Fibroblast of lung (primary cell): ENCODE results near the gene CHRND. TPM values are rescaled to one million over a fixed set of nuclear protein-coding genes. Genes with fewer than 3 reads are reported as not detected.

Experiments used
- DNase-seq, 2 donors: peaks; one replicate each; pipeline versions ENCODE4 v3.0.0 to v3.0.0-alpha.2; 2010; ENCODE audit warnings: low read depth in 2 of 2
- H2AFZ ChIP-seq: 2 replicates; pipeline ENCODE4 v1.5.1; 2012; ENCODE audit warnings: low read length, control low read depth, inconsistent platforms
- H3K27ac ChIP-seq: 2 replicates; pipeline ENCODE4 v1.5.1; 2011; ENCODE audit warnings: low read length, control low read depth; ENCODE audit not compliant: insufficient read depth
- H3K27me3 ChIP-seq: 2 replicates; pipeline ENCODE4 v1.5.1; 2011; ENCODE audit warnings: mild to moderate bottlenecking, low read length; ENCODE audit not compliant: control insufficient read depth, insufficient read depth
- H3K36me3 ChIP-seq: 2 replicates; pipeline ENCODE4 v1.5.1; 2011; ENCODE audit warnings: low read length; ENCODE audit not compliant: control insufficient read depth, insufficient read depth
- H3K4me1 ChIP-seq: 2 replicates; pipeline ENCODE4 v1.5.1; 2011; ENCODE audit warnings: low read length; ENCODE audit not compliant: control insufficient read depth, insufficient read depth; ENCODE audit errors: extremely low read depth
- H3K4me2 ChIP-seq: 2 replicates; pipeline ENCODE4 v1.5.1; 2011; ENCODE audit warnings: low read length, control low read depth; ENCODE audit not compliant: insufficient read depth; ENCODE audit errors: extremely low read depth
- H3K4me3 ChIP-seq, 4 experiments: fragments of 200-600 bp in 1 of 4; sonication (generic) in 1 of 4; replicated peaks in 1 of 4; 2 replicates each; pipeline ENCODE4 v1.5.1; 2011 to 2016; ENCODE audit warnings: low read length in 4 of 4, low read depth in 3 of 4, mild to moderate bottlenecking in 3 of 4, control low read depth in 2 of 4, inconsistent platforms in 1 of 4, mixed read lengths in 1 of 4; ENCODE audit not compliant: insufficient read depth in 1 of 4; ENCODE audit errors: control extremely low read depth in 1 of 4
- H3K79me2 ChIP-seq: 2 replicates; pipeline ENCODE4 v1.5.1; 2012; ENCODE audit warnings: mild to moderate bottlenecking, low read length, inconsistent platforms; ENCODE audit not compliant: control insufficient read depth, insufficient read depth
- H3K9ac ChIP-seq: 2 replicates; pipeline ENCODE4 v1.5.1; 2011; ENCODE audit warnings: mild to moderate bottlenecking, low read length, control low read depth; ENCODE audit not compliant: insufficient read depth
- H3K9me3 ChIP-seq: 2 replicates; pipeline ENCODE4 v1.5.1; 2012; ENCODE audit warnings: low read depth, low read length; ENCODE audit not compliant: control insufficient read depth, insufficient read depth
- H4K20me1 ChIP-seq: 2 replicates; pipeline ENCODE4 v1.5.1; 2011; ENCODE audit warnings: low read length; ENCODE audit not compliant: control insufficient read depth, insufficient read depth; ENCODE audit errors: extremely low read depth
- CTCF ChIP-seq, 2 donors: IDR thresholded peaks in 1 of 2; conservative IDR thresholded peaks in 1 of 2; 1 replicate in 1 of 2; 2 replicates in 1 of 2; pipeline ENCODE4 v1.5.1; 2011 to 2012; ENCODE audit warnings: low read length in 2 of 2, control low read depth in 1 of 2, inconsistent platforms in 1 of 2, low read depth in 1 of 2, mild to moderate bottlenecking in 1 of 2
- EZH2 ChIP-seq: IDR thresholded peaks from 2 replicates; pipeline ENCODE4 v1.5.1; 2012; ENCODE audit warnings: low read length, control low read depth, mild to moderate bottlenecking; ENCODE audit errors: missing control alignments
- polyA plus RNA-seq, 2 donors: library from polyadenylated mRNA; depleted of rRNA in 1 of 2; stranded (reverse) in 1 of 2; unstranded in 1 of 2; fragments of >200 nt; gene quantifications; 2 replicates each; pipeline ENCODE4 v1.2.1, GENCODE V29; 2011 to 2012; ENCODE audit warnings: missing spikeins in 1 of 2
- total RNA-seq: library from RNA; depleted of rRNA; stranded (reverse); fragments of >200 nt; gene quantifications from 2 replicates; pipeline ENCODE4 v1.2.1, GENCODE V29; 2014

CHRND gene
- total and polyA plus RNA-seq, 2 donors (not counting 1 experiment from before 2014, with no cell fraction given) = not detected

- Histone ChIP-seq H4K20me1 (no peaks in the 10 kb centered on the region), H3K79me2 (peaks cover 54% of the 10 kb centered on the region), H2AFZ (peak overlapping the region; percentile 39)
Measured at GRCh38 chr2:232551250-232551638, 25.3 kb downstream of the CHRND start.

GRCh38 chr2:232551776-232552175 is 25.8 kb downstream of the CHRND start:
- H4K20me1 ChIP-seq = no peaks in the 10 kb centered on the region
- no peak for DNase-seq
- H3K79me2 ChIP-seq = peaks cover 58% of the 10 kb centered on the region
- H3K4me2 ChIP-seq = peak overlapping the region; percentile 95
- H3K36me3 ChIP-seq = no peaks in the 10 kb centered on the region
- H3K9me3 ChIP-seq = no peaks in the 10 kb centered on the region
- no peak for TF ChIP-seq CTCF (conservative IDR thresholded peaks at IDR 0.05 in 1 of 2, IDR thresholded peaks at IDR 0.05 in 1 of 2; ENCODE audit: low read depth in 1 of 2, low read length in 2 of 2)
- no peak for TF ChIP-seq EZH2
- peak overlapping the region; percentile 77 to 95 (median 90) for H3K4me3 ChIP-seq
- H3K27me3 ChIP-seq = no peaks in the 10 kb centered on the region
- no peaks in the 10 kb centered on the region for H3K4me1 ChIP-seq
- no peak overlapping the region for H3K9ac ChIP-seq
- H3K27ac ChIP-seq = peak overlapping the region; percentile 97
- no peak overlapping the region for H2AFZ ChIP-seq

More at GRCh38 chr2:232551250-232551638, 25.3 kb downstream of the CHRND start:
- no peak for DNase-seq
- Histone ChIP-seq H3K4me2 (peak overlapping the region; percentile 95), H3K27me3 (no peaks in the 10 kb centered on the region), H3K27ac (peak overlapping the region; percentile 97), H3K36me3 (no peaks in the 10 kb centered on the region), H3K9me3 (no peaks in the 10 kb centered on the region), H3K9ac (peak overlapping the region; percentile 99), H3K4me3 (peak overlapping the region; percentile 77 to 95 (median 90)), H3K4me1 (no peaks in the 10 kb centered on the region)
- TF ChIP-seq CTCF (conservative IDR thresholded peaks at IDR 0.05 in 1 of 2, IDR thresholded peaks at IDR 0.05 in 1 of 2; ENCODE audit: low read depth in 1 of 2, low read length in 2 of 2) (no peak), EZH2 (no peak)

- TF ChIP-seq CTCF (conservative IDR thresholded peaks at IDR 0.05 in 1 of 2, IDR thresholded peaks at IDR 0.05 in 1 of 2; ENCODE audit: low read depth in 1 of 2, low read length in 2 of 2) (no peak), EZH2 (no peak)
- peaks cover 9% of the 10 kb centered on the region for H3K36me3 ChIP-seq
Measured at GRCh38 chr2:232556426-232556825, 30.5 kb downstream of the CHRND start.

More at GRCh38 chr2:232556426-232556825, 30.5 kb downstream of the CHRND start:
- Histone ChIP-seq H3K9ac (no peak overlapping the region), H3K27ac (no peak overlapping the region), H3K4me2 (no peak overlapping the region), H3K4me1 (no peaks in the 10 kb centered on the region), H3K4me3 (no peak overlapping the region), H2AFZ (no peak overlapping the region), H3K9me3 (no peaks in the 10 kb centered on the region), H4K20me1 (no peaks in the 10 kb centered on the region), H3K79me2 (peaks cover 51% of the 10 kb centered on the region), H3K27me3 (no peaks in the 10 kb centered on the region)
- no peak for DNase-seq
